HepG2 (cell line): ENCODE data around the gene DUS1L. TPM values are rescaled to one million over a fixed set of nuclear protein-coding genes. Genes with fewer than 3 reads are reported as not detected.
A peak's percentile ranks its signal among the peaks of the same experiment; 100 is the strongest.

Source experiments
- CAMTA2 ChIP-seq: sonication (generic); formaldehyde crosslinking; IDR thresholded peaks from 2 replicates; pipeline ENCODE4 v1.4.0; 2020; ENCODE audit warnings: mild to moderate bottlenecking, missing genetic modification reagents, borderline replicate concordance
- DPF2 ChIP-seq: sonication (generic); formaldehyde crosslinking; IDR thresholded peaks from 2 replicates; pipeline ENCODE4 v1.4.0; 2020; ENCODE audit warnings: mild to moderate bottlenecking, low read depth, missing genetic modification reagents, borderline replicate concordance
- HNF4G ChIP-seq, 2 experiments: sonication (generic) in 1 of 2; formaldehyde crosslinking in 1 of 2; IDR thresholded peaks; 2 replicates each; pipeline versions ENCODE4 v1.4.0 to v1.6.1; 2011 to 2020; ENCODE audit warnings: borderline replicate concordance in 2 of 2, low read depth in 2 of 2, mild to moderate bottlenecking in 2 of 2, low read length in 1 of 2, missing genetic modification reagents in 1 of 2, moderate library complexity in 1 of 2
- KDM5B ChIP-seq: sonication (generic); formaldehyde crosslinking; IDR thresholded peaks from 2 replicates; pipeline ENCODE4 v1.4.0; 2020; ENCODE audit warnings: missing genetic modification reagents, mild to moderate bottlenecking, borderline replicate concordance
- MXD1 ChIP-seq: sonication (generic); formaldehyde crosslinking; IDR thresholded peaks from 2 replicates; pipeline ENCODE4 v1.4.0; 2020; ENCODE audit warnings: mild to moderate bottlenecking, missing genetic modification reagents
- NCOA2 ChIP-seq: sonication (generic); formaldehyde crosslinking; IDR thresholded peaks from 2 replicates; pipeline ENCODE4 v1.8.0; 2022; ENCODE audit warnings: inconsistent platforms
- PAXIP1 ChIP-seq: sonication (generic); formaldehyde crosslinking; conservative IDR thresholded peaks from 2 replicates; pipeline ENCODE4 v1.4.0; 2020; ENCODE audit warnings: mild to moderate bottlenecking, missing genetic modification reagents, moderate library complexity
- SOX13 ChIP-seq, 3 experiments: fragments of 450-650 bp in 1 of 3; sonication (generic) in 1 of 3; formaldehyde crosslinking in 1 of 3; IDR thresholded peaks in 2 of 3; conservative IDR thresholded peaks in 1 of 3; 2 replicates each; pipeline versions ENCODE4 v1.5.0 to v1.6.1; 2016 to 2020; ENCODE audit warnings: antibody characterized with exemption in 1 of 3, mild to moderate bottlenecking in 1 of 3, missing compliant biosample characterization in 1 of 3, missing genetic modification reagents in 1 of 3, moderate library complexity in 1 of 3
- TAF1 ChIP-seq: sonication (generic); formaldehyde crosslinking; IDR thresholded peaks from 2 replicates; pipeline ENCODE4 v1.4.0; 2020; ENCODE audit warnings: missing genetic modification reagents
- TOPORS ChIP-seq: sonication (generic); formaldehyde crosslinking; IDR thresholded peaks from 2 replicates; pipeline ENCODE4 v1.8.0; 2023; ENCODE audit warnings: mild to moderate bottlenecking, missing genetic modification reagents
- USF2 ChIP-seq, 2 experiments: sonication (generic) in 1 of 2; formaldehyde crosslinking in 1 of 2; IDR thresholded peaks; 2 replicates each; pipeline versions ENCODE4 v1.5.1 to v1.6.1; 2011 to 2020; ENCODE audit warnings: borderline replicate concordance in 1 of 2, low read depth in 1 of 2, low read length in 1 of 2, mild to moderate bottlenecking in 1 of 2, missing genetic modification reagents in 1 of 2, moderate library complexity in 1 of 2
- WIZ ChIP-seq: sonication (generic); formaldehyde crosslinking; IDR thresholded peaks from 2 replicates; pipeline ENCODE4 v1.5.1; 2020; ENCODE audit warnings: mild to moderate bottlenecking, missing genetic modification reagents
- ZBTB3 ChIP-seq: sonication (generic); formaldehyde crosslinking; IDR thresholded peaks from 2 replicates; pipeline ENCODE4 v1.4.0; 2020; ENCODE audit warnings: low read depth, mild to moderate bottlenecking, moderate library complexity, missing genetic modification reagents, borderline replicate concordance
- ZBTB8A ChIP-seq: sonication (generic); formaldehyde crosslinking; IDR thresholded peaks from 2 replicates; pipeline ENCODE4 v1.4.0; 2020; ENCODE audit warnings: mild to moderate bottlenecking, low read depth, missing genetic modification reagents, borderline replicate concordance
- ZNF10 ChIP-seq: sonication (generic); formaldehyde crosslinking; IDR thresholded peaks from 2 replicates; pipeline ENCODE4 v1.4.0; 2020; ENCODE audit warnings: mild to moderate bottlenecking, low read depth, missing genetic modification reagents, borderline replicate concordance
- ZNF510 ChIP-seq: sonication (generic); formaldehyde crosslinking; IDR thresholded peaks from 2 replicates; pipeline ENCODE4 v1.4.0; 2020; ENCODE audit warnings: low read depth, mild to moderate bottlenecking, missing genetic modification reagents
- ZNF598 ChIP-seq: sonication (generic); formaldehyde crosslinking; IDR thresholded peaks from 2 replicates; pipeline ENCODE4 v1.5.1; 2020; ENCODE audit warnings: mild to moderate bottlenecking, missing genetic modification reagents, borderline replicate concordance
- ZSCAN5A ChIP-seq: sonication (generic); formaldehyde crosslinking; IDR thresholded peaks from 2 replicates; pipeline ENCODE4 v1.8.0; 2022; ENCODE audit warnings: mild to moderate bottlenecking, missing genetic modification reagents, borderline replicate concordance
- polyA plus RNA-seq, 8 experiments: library from polyadenylated mRNA; depleted of rRNA in 3 of 8; stranded (reverse) in 7 of 8; unstranded in 1 of 8; fragments of >200 nt; fragmentation: Illumina TruSeq in 4 of 8; extraction: Trizol in 4 of 8; gene quantifications; 2 replicates each; pipeline versions ENCODE4 v1.2.1 to v1.2.3, GENCODE V29; 2011 to 2016; ENCODE audit warnings: low read depth in 4 of 8, missing spikeins in 1 of 8, mixed read lengths in 1 of 8; ENCODE audit not compliant: insufficient read depth in 1 of 8
- total RNA-seq, 5 experiments: library from RNA; depleted of rRNA; stranded (reverse); fragments of >200 nt; fragmentation: Illumina TruSeq; extraction: Trizol; gene quantifications; 2 replicates each; pipeline ENCODE4 v1.2.3, GENCODE V29; 2016; ENCODE audit warnings: low read depth in 1 of 5

The DUS1L gene
- total and polyA plus RNA-seq, 2 of the 13 experiments (the other 11 are each of a cell fraction or from before 2014, with no cell fraction given) = 81.0 to 109 TPM

- TF ChIP-seq ZNF510 (CRISPR knock-in tag) (0 out of 2 replicates have a peak, but pooled peaks have one; percentile 65), ZSCAN5A (CRISPR knock-in tag) (no peak), ZNF598 (CRISPR knock-in tag) (0 out of 2 replicates have a peak, but pooled peaks have one; percentile 6), MXD1 (CRISPR knock-in tag) (peak; percentile 83), DPF2 (no peak), USF2 (IDR thresholded peaks at IDR 0.05; ENCODE audit: low read depth, low read length) (no peak), USF2 (CRISPR knock-in tag; IDR thresholded peaks at IDR 0.05; ENCODE audit: borderline replicate concordance) (no peak), ZNF10 (CRISPR knock-in tag) (0 out of 2 replicates have a peak, but pooled peaks have one; percentile 37), TAF1 (CRISPR knock-in tag) (peak; percentile 96), PAXIP1 (CRISPR knock-in tag) (peak; percentile 49; the same call in 1 of the 2 replicates), TOPORS (CRISPR knock-in tag) (no peak), HNF4G (IDR thresholded peaks at IDR 0.05; ENCODE audit: borderline replicate concordance, low read depth, low read length) (no peak), HNF4G (CRISPR knock-in tag; IDR thresholded peaks at IDR 0.05; ENCODE audit: borderline replicate concordance, low read depth) (0 out of 2 replicates have a peak, but pooled peaks have one; percentile 59), SOX13 (IDR thresholded peaks at IDR 0.05) (no peak), SOX13 (CRISPR knock-in tag; conservative IDR thresholded peaks at IDR 0.05 in 1 of 2, IDR thresholded peaks at IDR 0.05 in 1 of 2) (peak in 1 of 2 experiments; percentile 29; a peak in 1 of 4 replicates), KDM5B (CRISPR knock-in tag) (peak; percentile 93), WIZ (CRISPR knock-in tag) (0 out of 2 replicates have a peak, but pooled peaks have one; percentile 73), NCOA2 (no peak), ZBTB3 (CRISPR knock-in tag) (0 out of 2 replicates have a peak, but pooled peaks have one; percentile 56), CAMTA2 (CRISPR knock-in tag) (0 out of 2 replicates have a peak, but pooled peaks have one; percentile 32), ZBTB8A (CRISPR knock-in tag) (peak; percentile 50)
These were observed 43.2 kb downstream of the DUS1L start, which contains the start of gene CENPX (continued) for GRCh38 chr17:82022310-82022980.
